Measurements from ENCODE around the gene SHISA8.

GRCh38 chr22:41880653-41881052, 34.2 kb downstream of the SHISA8 start:
- no peak for TF ChIP-seq PKNOX1 (IDR thresholded peaks at IDR 0.05)
- TF ChIP-seq NFRKB (IDR thresholded peaks at IDR 0.05), result no peak
- no peak for TF ChIP-seq SP1 (IDR thresholded peaks at IDR 0.05)
- no peak for TF ChIP-seq FOXM1 (IDR thresholded peaks at IDR 0.05; ENCODE audit: borderline replicate concordance)
- TF ChIP-seq FOXA1 (IDR thresholded peaks at IDR 0.05), result no peak
- no peak for TF ChIP-seq L3MBTL2 (conservative IDR thresholded peaks at IDR 0.05)
- no peak for TF ChIP-seq CTBP1 (IDR thresholded peaks at IDR 0.05; ENCODE audit: borderline replicate concordance)
- TF ChIP-seq ELF4 (IDR thresholded peaks at IDR 0.05), result no peak

All from HEK293T (cell line).